ENCODE data around the gene SLC44A2. TPM values are rescaled to one million over a fixed set of nuclear protein-coding genes. Genes with fewer than 3 reads are reported as not detected.

SLC44A2 gene
- total and polyA plus RNA-seq, 2 experiments from 2014 or later = 44.4 to 91.3 TPM

GRCh38 chr19:10690341-10690781 is 65.0 kb downstream of the SLC44A2 start:
- 70% methylated on average over 7 of the region's 7 CpGs for WGBS (ENCODE audit: low lambda C conversion rate, missing lambda C conversion rate)
- H3K36me3 ChIP-seq (replicated peaks; ENCODE audit: insufficient read depth, low read depth) = no peaks in the 10 kb centered on the region

GRCh38 chr19:10691178-10691881 is 66.0 kb downstream of the SLC44A2 start:
- Histone ChIP-seq H3K79me2 (no peaks in the 10 kb centered on the region), H3K36me3 (replicated peaks; ENCODE audit: insufficient read depth, low read depth) (no peaks in the 10 kb centered on the region), H3K9me3 (ENCODE audit: low read depth) (no peaks in the 10 kb centered on the region), H3K4me2 (no peak overlapping the region), H3K27ac (no peak overlapping the region), H3K4me1 (ENCODE audit: insufficient read depth) (no peaks in the 10 kb centered on the region), H3K4me3 (no peak overlapping the region), H3K9me2 (replicated peaks; ENCODE audit: insufficient read depth) (no peaks in the 10 kb centered on the region), H4K20me1 (ENCODE audit: insufficient read depth, poor library complexity, severe bottlenecking) (peaks cover 47% of the 10 kb centered on the region), H2AFZ (no peak overlapping the region), H3K27me3 (no peaks in the 10 kb centered on the region)
- no peak for DNase-seq (ENCODE audit: low spot score)
- TF ChIP-seq EZH2phosphoT487 (IDR thresholded peaks at IDR 0.05; ENCODE audit: low read depth, severe bottlenecking, unreplicated experiment) (no peak), EZH2 (IDR thresholded peaks at IDR 0.05; ENCODE audit: borderline replicate concordance) (no peak), CTCF (IDR thresholded peaks at IDR 0.05; ENCODE audit: poor library complexity) (no peak)
- WGBS (ENCODE audit: low lambda C conversion rate, missing lambda C conversion rate) = 92% methylated on average over 22 of the region's 23 CpGs

More at GRCh38 chr19:10690341-10690781, 65.0 kb downstream of the SLC44A2 start:
- Histone ChIP-seq H3K27me3 (no peaks in the 10 kb centered on the region), H3K79me2 (peaks cover 5% of the 10 kb centered on the region), H2AFZ (no peak overlapping the region), H3K9me2 (replicated peaks; ENCODE audit: insufficient read depth) (no peaks in the 10 kb centered on the region), H3K4me1 (ENCODE audit: insufficient read depth) (no peaks in the 10 kb centered on the region), H3K4me2 (no peak overlapping the region), H3K4me3 (no peak overlapping the region), H3K27ac (no peak overlapping the region), H4K20me1 (ENCODE audit: insufficient read depth, poor library complexity, severe bottlenecking) (peaks cover 57% of the 10 kb centered on the region), H3K9me3 (ENCODE audit: low read depth) (no peaks in the 10 kb centered on the region)
- TF ChIP-seq EZH2 (IDR thresholded peaks at IDR 0.05; ENCODE audit: borderline replicate concordance) (no peak), EZH2phosphoT487 (IDR thresholded peaks at IDR 0.05; ENCODE audit: low read depth, severe bottlenecking, unreplicated experiment) (no peak), CTCF (IDR thresholded peaks at IDR 0.05; ENCODE audit: poor library complexity) (no peak)
- no peak for DNase-seq (ENCODE audit: low spot score)

- H3K4me3 ChIP-seq = no peak overlapping the region
- no peaks in the 10 kb centered on the region for H3K4me1 ChIP-seq (ENCODE audit: insufficient read depth)
- no peak overlapping the region for H3K27ac ChIP-seq
- no peak overlapping the region for H2AFZ ChIP-seq
- H3K79me2 ChIP-seq = no peaks in the 10 kb centered on the region
- H3K36me3 ChIP-seq (replicated peaks; ENCODE audit: insufficient read depth, low read depth) = no peaks in the 10 kb centered on the region
- no peaks in the 10 kb centered on the region for H3K9me2 ChIP-seq (replicated peaks; ENCODE audit: insufficient read depth)
- no peaks in the 10 kb centered on the region for H3K9me3 ChIP-seq (ENCODE audit: low read depth)
- no peaks in the 10 kb centered on the region for H3K27me3 ChIP-seq
- H4K20me1 ChIP-seq (ENCODE audit: insufficient read depth, poor library complexity, severe bottlenecking) = peaks cover 43% of the 10 kb centered on the region
- TF ChIP-seq EZH2 (IDR thresholded peaks at IDR 0.05; ENCODE audit: borderline replicate concordance) = no peak
- no peak for TF ChIP-seq CTCF (IDR thresholded peaks at IDR 0.05; ENCODE audit: poor library complexity)
- TF ChIP-seq EZH2phosphoT487 (IDR thresholded peaks at IDR 0.05; ENCODE audit: low read depth, severe bottlenecking, unreplicated experiment) = no peak
- DNase-seq (ENCODE audit: low spot score) = no peak
- WGBS (ENCODE audit: low lambda C conversion rate, missing lambda C conversion rate) = 95% methylated on average over 5 of the region's 5 CpGs
- H3K4me2 ChIP-seq = no peak overlapping the region
Measured at GRCh38 chr19:10691883-10692282, 66.5 kb downstream of the SLC44A2 start.

Measured in hepatocyte (in vitro differentiated cells).